GM19240 (cell line): ENCODE measurements around the gene SELPLG.
"Not testable (repeated sequence)": the region's sequence is repeated elsewhere in the genome, so short reads cannot be mapped to it uniquely, and the experiment has no call there.

Experiments used
- DNase-seq: peaks from one replicate; pipeline ENCODE4 v3.0.0; 2011; ENCODE audit warnings: low spot score; ENCODE audit not compliant: insufficient read length

Gene SELPLG

GRCh38 chr12:108620236-108620879 is 13.3 kb downstream of the SELPLG start:
- no peak for DNase-seq

GRCh38 chr12:108619369-108620160 is 14.1 kb downstream of the SELPLG start:
- no peak for DNase-seq

GRCh38 chr12:108618953-108619274 is 14.8 kb downstream of the SELPLG start:
- DNase-seq, result not testable (repeated sequence)

- DNase-seq, result peak; percentile 66
Measured at GRCh38 chr12:108618079-108618952, 15.4 kb downstream of the SELPLG start.

GRCh38 chr12:108616941-108617858 is 16.5 kb downstream of the SELPLG start:
- peak; percentile 83 for DNase-seq

GRCh38 chr12:108616359-108616758 is 17.3 kb downstream of the SELPLG start:
- DNase-seq, result no peak

GRCh38 chr12:108615918-108616317 is 17.8 kb downstream of the SELPLG start:
- no peak for DNase-seq

GRCh38 chr12:108614639-108615038 is 19.1 kb downstream of the SELPLG start:
- no peak for DNase-seq

GRCh38 chr12:108614041-108614440 is 19.7 kb downstream of the SELPLG start:
- DNase-seq, result no peak

GRCh38 chr12:108613548-108613947 is 20.1 kb downstream of the SELPLG start:
- DNase-seq, result no peak

- DNase-seq, result no peak
Measured at GRCh38 chr12:108612788-108613282, 20.9 kb downstream of the SELPLG start.

GRCh38 chr12:108611884-108612415 is 21.7 kb downstream of the SELPLG start:
- DNase-seq, result no peak

GRCh38 chr12:108610856-108611605 is 22.7 kb downstream of the SELPLG start:
- no peak for DNase-seq

GRCh38 chr12:108610336-108610815 is 23.3 kb downstream of the SELPLG start:
- DNase-seq, result no peak

GRCh38 chr12:108609537-108610335 is 24.0 kb downstream of the SELPLG start:
- no peak for DNase-seq

GRCh38 chr12:108608616-108609015 is 25.1 kb downstream of the SELPLG start:
- DNase-seq, result no peak

GRCh38 chr12:108607981-108608600 is 25.6 kb downstream of the SELPLG start:
- no peak for DNase-seq

GRCh38 chr12:108606492-108606891 is 27.2 kb downstream of the SELPLG start:
- DNase-seq, result no peak
